Adipose tissue (tissue), 3 donors: ENCODE results near the gene DLG2. TPM values are rescaled to one million over a fixed set of nuclear protein-coding genes. Genes with fewer than 3 reads are reported as not detected.
"Not testable (repeated sequence)": the region's sequence is repeated elsewhere in the genome, so short reads cannot be mapped to it uniquely, and the experiment has no call there.

Experiments used
- H3K27ac ChIP-seq: one replicate; pipeline ENCODE4 v1.5.1; 2013; ENCODE audit warnings: low read depth, low read length
- WGBS, 3 donors: extraction: QIAGEN DNeasy Blood & Tissue Kit; methylation state at CpG; one replicate each; pipeline ENCODE4 v1.1.7; 2013; 5-methylcytosine and 5-hydroxymethylcytosine counted together
- polyA plus RNA-seq, 3 donors: library from polyadenylated mRNA; stranded (reverse); fragments of 200-250 nt; gene quantifications; one replicate each; pipeline ENCODE4 v1.2.3, GENCODE V29; 2013
- donor health status: healthy with polysubstance abuse.
- donor health status: Bipolar disorder and iron deficiency.
- donor health status: healthy.

The DLG2 gene
- polyA plus RNA-seq, 3 donors = 0.51 to 1.7 (median 0.91) TPM

DNA sequence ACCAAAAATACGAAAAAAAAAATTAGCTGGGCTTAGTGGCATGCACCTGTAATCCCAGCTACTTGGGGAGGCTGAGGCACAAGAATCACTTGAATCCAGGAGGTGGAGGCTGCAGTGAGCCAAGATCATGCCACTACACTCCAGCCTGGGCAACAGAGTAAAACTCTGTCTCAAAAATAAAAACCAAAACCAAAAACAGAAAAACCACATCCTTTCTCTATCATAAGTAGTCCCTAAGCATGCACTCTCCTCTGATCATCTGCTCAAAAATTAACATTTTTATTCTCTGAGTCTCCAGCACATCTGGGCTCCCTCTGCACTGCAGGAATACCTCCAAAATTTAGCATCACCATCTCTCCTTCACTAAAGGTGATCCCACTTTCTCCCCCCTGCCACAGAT is 516.9 kb downstream of the DLG2 start:
- H3K27ac ChIP-seq = not testable (repeated sequence)
- 76 to 86% (median 77%) methylated on average over 1 of the region's 1 CpG for WGBS, 3 donors

GRCh38 chr11:85109141-85109540 is 518.0 kb downstream of the DLG2 start:
- H3K27ac ChIP-seq = no peak overlapping the region
- 75 to 85% (median 84%) methylated on average over 4 of the region's 4 CpGs for WGBS, 3 donors

GRCh38 chr11:85105868-85106267 is 521.3 kb downstream of the DLG2 start:
- no peak overlapping the region for H3K27ac ChIP-seq

DNA sequence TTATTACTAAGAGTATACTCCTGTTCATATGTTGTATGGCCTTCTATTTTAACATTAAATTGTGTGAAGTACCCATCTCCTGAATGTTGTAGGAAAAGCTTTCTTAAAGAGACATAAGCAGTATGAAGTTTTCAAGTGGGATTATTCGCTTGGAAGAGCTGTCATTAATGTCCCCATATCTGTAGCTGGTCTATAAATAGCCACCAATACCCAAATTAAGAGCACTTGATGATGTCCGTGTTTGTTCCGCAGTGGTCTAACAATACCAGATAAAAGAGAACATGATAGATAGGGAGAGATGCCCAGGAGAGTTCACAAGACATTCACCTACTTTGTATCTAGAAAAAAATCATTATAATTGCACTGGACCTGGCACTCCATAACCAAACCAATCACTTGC is 527.6 kb downstream of the DLG2 start:
- WGBS, 3 donors = 83 to 86% (median 86%) methylated on average over 3 of the region's 3 CpGs
- no peak overlapping the region for H3K27ac ChIP-seq

DNA sequence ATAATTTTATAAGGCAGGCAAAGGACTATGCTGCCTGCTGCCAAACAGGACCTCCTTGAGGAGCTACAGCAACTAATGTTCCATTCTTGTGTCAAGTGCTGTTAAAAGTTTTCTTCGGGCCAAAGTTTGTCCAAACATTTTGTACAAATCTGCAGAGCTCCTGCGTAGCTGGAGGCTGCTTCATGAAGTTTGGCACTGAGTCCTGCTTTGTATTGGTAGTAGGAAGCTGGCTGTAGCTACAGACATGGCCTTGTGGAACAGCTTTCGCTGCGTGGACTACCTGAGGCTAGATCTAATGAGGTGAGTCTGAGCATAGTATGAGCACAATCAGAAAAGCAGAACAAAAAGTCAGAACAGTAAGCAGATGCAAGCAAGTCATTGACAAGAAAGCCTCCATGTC is 528.1 kb downstream of the DLG2 start:
- H3K27ac ChIP-seq = no peak overlapping the region
- 55 to 70% (median 60%) methylated on average over 4 of the region's 4 CpGs for WGBS, 3 donors

DNA sequence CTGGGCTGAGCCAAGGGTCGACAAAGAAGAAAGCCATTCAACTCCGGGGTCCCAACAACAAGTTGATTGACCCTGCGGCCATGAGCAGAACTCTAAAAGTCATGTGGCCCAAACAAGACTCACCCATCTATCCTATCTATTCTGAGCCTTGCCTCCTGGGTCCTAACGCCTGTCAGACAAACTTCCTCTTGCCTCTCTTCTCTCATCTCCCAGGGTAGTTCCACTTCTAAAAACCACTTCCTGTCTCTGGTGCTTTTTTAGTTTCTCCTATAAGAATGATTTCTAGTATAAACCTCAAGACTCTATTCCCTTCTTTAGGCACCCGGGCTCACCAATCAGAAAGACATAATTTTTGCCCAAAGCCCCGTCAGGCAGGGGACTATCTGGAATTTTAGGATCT is 530.2 kb downstream of the DLG2 start:
- H3K27ac ChIP-seq = no peak overlapping the region
- WGBS, 3 donors = 77 to 93% (median 80%) methylated on average over 6 of the region's 6 CpGs

DNA sequence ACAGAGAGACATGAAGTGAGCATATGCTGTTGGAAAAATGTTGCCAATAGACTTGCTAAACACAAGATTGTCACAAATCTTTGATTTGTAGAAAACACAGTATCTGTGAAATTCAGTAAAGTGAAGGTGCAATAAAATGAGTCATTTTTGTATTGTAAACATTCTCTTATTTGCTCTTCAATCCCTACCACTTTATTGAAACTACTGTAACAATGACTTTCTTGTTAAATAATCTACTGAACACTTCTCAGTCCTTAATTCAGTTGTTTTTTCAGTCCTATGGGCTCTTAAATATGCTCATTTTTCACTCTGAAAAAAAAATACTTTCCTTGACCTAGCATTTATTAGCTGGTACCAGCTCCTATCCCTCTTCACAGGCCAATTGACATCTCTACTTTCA is 531.9 kb downstream of the DLG2 start:
- H3K27ac ChIP-seq = no peak overlapping the region

- 83 to 92% (median 91%) methylated on average over 1 of the region's 1 CpG for WGBS, 3 donors
- H3K27ac ChIP-seq = no peak overlapping the region
Observed at GRCh38 chr11:85094795-85095194, 532.3 kb downstream of the DLG2 start.

- H3K27ac ChIP-seq = no peak overlapping the region
- WGBS, 3 donors = 81 to 88% (median 83%) methylated on average over 1 of the region's 1 CpG
Observed at GRCh38 chr11:85089654-85090053, 537.5 kb downstream of the DLG2 start.

- no peak overlapping the region for H3K27ac ChIP-seq
- 64 to 89% (median 65%) methylated on average over 3 of the region's 3 CpGs for WGBS, 3 donors
Observed at GRCh38 chr11:85088286-85088685, 538.9 kb downstream of the DLG2 start.

DNA sequence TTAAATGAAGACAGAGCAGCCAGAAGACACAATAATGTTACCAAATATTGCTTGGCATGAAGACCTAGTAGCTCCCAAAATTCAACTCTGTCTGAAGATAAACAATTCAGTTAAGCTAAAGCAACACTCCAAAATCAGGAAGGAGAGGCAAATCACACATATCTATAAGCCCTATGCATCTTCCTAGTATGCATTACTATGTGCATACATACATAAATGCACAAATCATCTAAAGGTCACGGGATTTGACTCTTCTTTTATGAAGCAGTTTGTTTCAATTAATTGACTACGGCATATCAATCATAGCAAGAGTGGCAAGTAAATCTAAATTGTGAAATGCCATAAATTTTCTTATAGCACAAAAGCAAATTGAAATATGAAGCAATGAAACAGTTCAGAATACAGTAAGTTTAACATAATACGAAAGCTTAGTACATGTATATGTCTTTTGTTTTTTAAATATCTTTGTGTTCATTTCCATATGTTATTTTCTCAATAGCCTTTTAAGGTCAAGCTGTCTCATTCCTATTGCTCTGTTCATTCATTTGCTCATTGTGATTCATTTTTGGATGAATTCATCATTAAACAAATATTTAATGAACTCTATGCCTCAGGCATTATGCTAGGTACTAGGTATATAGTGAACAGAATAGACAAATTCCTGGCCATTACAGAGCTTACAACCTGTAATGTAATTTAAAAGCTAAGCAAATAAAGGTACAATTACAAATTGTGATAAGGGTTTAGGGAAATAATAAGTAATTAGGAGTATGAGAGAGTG is 540.5 kb downstream of the DLG2 start:
- WGBS, 3 donors = 75 to 93% (median 84%) methylated on average over 3 of the region's 3 CpGs
- no peak overlapping the region for H3K27ac ChIP-seq

GRCh38 chr11:85076535-85077330 is 550.4 kb downstream of the DLG2 start:
- no peak overlapping the region for H3K27ac ChIP-seq
- WGBS, 3 donors = 39 to 52% (median 42%) methylated on average over 3 of the region's 3 CpGs

- no peak overlapping the region for H3K27ac ChIP-seq
Observed at GRCh38 chr11:85062659-85063058, 564.5 kb downstream of the DLG2 start.

DNA sequence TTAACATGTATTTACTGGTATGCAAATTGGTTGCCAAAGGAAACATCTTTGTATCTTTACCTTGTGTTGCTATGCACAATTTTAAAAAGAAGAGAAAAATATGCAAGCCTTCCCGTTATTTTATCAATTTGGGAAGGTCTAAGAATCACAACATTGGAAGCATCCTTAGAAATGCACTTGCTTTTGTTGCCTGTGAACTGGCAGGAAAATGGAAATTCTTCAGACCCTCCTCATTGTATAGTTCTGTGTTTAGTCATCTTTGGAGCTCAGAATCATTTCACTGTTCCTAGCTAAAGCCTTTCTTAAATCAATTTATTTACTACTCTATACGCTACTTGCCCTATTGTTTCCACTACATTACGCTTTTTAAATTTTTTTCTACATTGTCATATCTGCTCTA is 574.5 kb downstream of the DLG2 start:
- no peak overlapping the region for H3K27ac ChIP-seq
- whole genome bisulfite sequencing, 3 donors = 84 to 89% (median 89%) methylated on average over 3 of the region's 3 CpGs

More at GRCh38 chr11:85062659-85063058, 564.5 kb downstream of the DLG2 start:
- 79 to 88% (median 81%) methylated on average over 1 of the region's 1 CpG for WGBS, 3 donors

DNA sequence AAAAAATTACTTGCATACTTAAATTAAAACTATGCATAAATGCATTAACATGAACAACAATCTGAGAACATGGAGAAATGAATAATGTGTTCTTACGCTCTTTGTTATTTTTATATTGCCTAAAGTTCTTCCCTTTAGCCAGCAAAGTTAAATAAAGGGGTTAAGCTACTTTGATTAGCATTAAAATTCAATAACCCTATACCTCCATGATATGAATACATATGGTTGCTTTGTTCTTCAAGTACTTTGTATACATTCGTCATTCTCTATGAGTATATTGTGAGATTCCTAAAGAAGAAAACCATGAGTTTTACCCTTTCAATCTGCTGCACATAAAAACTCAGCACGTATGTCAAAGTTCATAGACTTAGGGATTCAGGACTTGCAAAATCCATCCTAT is 578.3 kb downstream of the DLG2 start:
- WGBS, 3 donors = 85 to 90% (median 86%) methylated on average over 3 of the region's 3 CpGs
- H3K27ac ChIP-seq = no peak overlapping the region

GRCh38 chr11:85045716-85046115 is 581.4 kb downstream of the DLG2 start:
- 76 to 83% (median 80%) methylated on average over 3 of the region's 3 CpGs for WGBS, 3 donors
- no peak overlapping the region for H3K27ac ChIP-seq

- 81 to 83% (median 83%) methylated on average over 3 of the region's 3 CpGs for WGBS, 3 donors
Observed at GRCh38 chr11:85044911-85045310, 582.2 kb downstream of the DLG2 start.

GRCh38 chr11:85042361-85042760 is 584.8 kb downstream of the DLG2 start:
- no peak overlapping the region for H3K27ac ChIP-seq

More at GRCh38 chr11:85044911-85045310, 582.2 kb downstream of the DLG2 start:
- H3K27ac ChIP-seq = no peak overlapping the region

- no peak overlapping the region for H3K27ac ChIP-seq
- WGBS, 3 donors = 40 to 69% (median 68%) methylated on average over 2 of the region's 2 CpGs
Observed at GRCh38 chr11:85040166-85040565, 587.0 kb downstream of the DLG2 start.

- H3K27ac ChIP-seq = no peak overlapping the region
- WGBS, 3 donors = 67 to 84% (median 77%) methylated on average over 4 of the region's 4 CpGs
Observed at GRCh38 chr11:85029964-85030363, 597.2 kb downstream of the DLG2 start.
